Inflammatory macrophage treated with lipopolysaccharide for 4 hours (primary cell): Measurements from ENCODE around the gene WNT10A.

Experiments
- DNase-seq: peaks from one replicate; pipeline ENCODE4 v3.0.0-alpha.2; 2020

WNT10A gene

GRCh38 chr2:218858138-218858445, 22.6 kb upstream of the WNT10A start:
- no peak for DNase-seq

GRCh38 chr2:218858671-218859555, 21.7 kb upstream of the WNT10A start:
- no peak for DNase-seq

- no peak for DNase-seq
Observed at GRCh38 chr2:218859556-218859987, 21.1 kb upstream of the WNT10A start, which contains the start of gene WNT6. TSS of gene WNT6 (plus strand) at chr2:218859805. CDS start at chr2:218860038, 233 bp downstream.

- no peak for DNase-seq
Observed at GRCh38 chr2:218859988-218860831, 20.4 kb upstream of the WNT10A start.

- DNase-seq: no peak
Observed at GRCh38 chr2:218860950-218861381, 19.7 kb upstream of the WNT10A start.

GRCh38 chr2:218861645-218862318, 18.9 kb upstream of the WNT10A start:
- DNase-seq: no peak

GRCh38 chr2:218863021-218863520, 17.6 kb upstream of the WNT10A start:
- DNase-seq: no peak

GRCh38 chr2:218865396-218865795, 15.3 kb upstream of the WNT10A start:
- no peak for DNase-seq

GRCh38 chr2:218865999-218866398, 14.7 kb upstream of the WNT10A start:
- no peak for DNase-seq

- DNase-seq: peak; percentile 48
Observed at GRCh38 chr2:218867900-218868299, 12.8 kb upstream of the WNT10A start.

GRCh38 chr2:218869064-218869463, 11.6 kb upstream of the WNT10A start:
- DNase-seq: no peak

- no peak for DNase-seq
Observed at GRCh38 chr2:218870984-218871344, 9.7 kb upstream of the WNT10A start.

- DNase-seq: no peak
Observed at GRCh38 chr2:218871345-218872302, 9.0 kb upstream of the WNT10A start.

- no peak for DNase-seq
Observed at GRCh38 chr2:218872645-218873358, 7.8 kb upstream of the WNT10A start.

GRCh38 chr2:218873359-218874194, 7.1 kb upstream of the WNT10A start:
- no peak for DNase-seq

GRCh38 chr2:218875692-218876246, 4.9 kb upstream of the WNT10A start:
- no peak for DNase-seq

- peak; percentile 50 for DNase-seq
Observed at GRCh38 chr2:218876562-218877219, 4.0 kb upstream of the WNT10A start.

GRCh38 chr2:218877331-218877730, 3.3 kb upstream of the WNT10A start:
- no peak for DNase-seq

- no peak for DNase-seq
Observed at GRCh38 chr2:218877891-218878290, 2.8 kb upstream of the WNT10A start.
